Measurements from ENCODE around the gene ME2.

DNA sequence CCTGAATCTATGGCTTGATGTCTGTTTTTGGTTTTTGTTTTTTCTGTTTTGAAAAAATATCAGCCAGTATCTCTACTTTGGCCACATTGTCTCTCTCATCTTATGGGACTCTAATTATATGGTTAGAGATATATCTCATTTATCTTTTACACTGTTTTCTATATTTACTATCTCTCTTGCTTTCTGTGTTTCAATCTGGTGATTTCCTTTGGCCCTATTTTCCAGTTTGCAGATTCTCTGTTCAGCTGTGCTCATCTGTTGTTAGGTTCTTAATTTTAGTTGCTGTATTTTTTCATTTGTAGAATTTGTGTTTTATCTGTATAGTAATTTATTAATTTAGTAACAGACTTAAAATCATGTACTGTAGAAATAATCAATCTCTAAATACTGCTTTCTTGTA lies 47.6 kb downstream of the ME2 start:
- TF ChIP-seq, protein P1, sequence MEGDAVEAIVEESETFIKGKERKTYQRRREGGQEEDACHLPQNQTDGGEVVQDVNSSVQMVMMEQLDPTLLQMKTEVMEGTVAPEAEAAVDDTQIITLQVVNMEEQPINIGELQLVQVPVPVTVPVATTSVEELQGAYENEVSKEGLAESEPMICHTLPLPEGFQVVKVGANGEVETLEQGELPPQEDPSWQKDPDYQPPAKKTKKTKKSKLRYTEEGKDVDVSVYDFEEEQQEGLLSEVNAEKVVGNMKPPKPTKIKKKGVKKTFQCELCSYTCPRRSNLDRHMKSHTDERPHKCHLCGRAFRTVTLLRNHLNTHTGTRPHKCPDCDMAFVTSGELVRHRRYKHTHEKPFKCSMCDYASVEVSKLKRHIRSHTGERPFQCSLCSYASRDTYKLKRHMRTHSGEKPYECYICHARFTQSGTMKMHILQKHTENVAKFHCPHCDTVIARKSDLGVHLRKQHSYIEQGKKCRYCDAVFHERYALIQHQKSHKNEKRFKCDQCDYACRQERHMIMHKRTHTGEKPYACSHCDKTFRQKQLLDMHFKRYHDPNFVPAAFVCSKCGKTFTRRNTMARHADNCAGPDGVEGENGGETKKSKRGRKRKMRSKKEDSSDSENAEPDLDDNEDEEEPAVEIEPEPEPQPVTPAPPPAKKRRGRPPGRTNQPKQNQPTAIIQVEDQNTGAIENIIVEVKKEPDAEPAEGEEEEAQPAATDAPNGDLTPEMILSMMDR (IDR thresholded peaks at IDR 0.05 in 2 of 3, conservative IDR thresholded peaks at IDR 0.05 in 1 of 3; ENCODE audit: borderline replicate concordance in 1 of 3, insufficient read depth in 1 of 3, low read depth in 2 of 3, low read length in 2 of 3): no peak
- no peak for TF ChIP-seq EZH2phosphoT487 (IDR thresholded peaks at IDR 0.05; ENCODE audit: borderline replicate concordance)
- TF ChIP-seq, protein P2, sequence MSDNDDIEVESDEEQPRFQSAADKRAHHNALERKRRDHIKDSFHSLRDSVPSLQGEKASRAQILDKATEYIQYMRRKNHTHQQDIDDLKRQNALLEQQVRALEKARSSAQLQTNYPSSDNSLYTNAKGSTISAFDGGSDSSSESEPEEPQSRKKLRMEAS (IDR thresholded peaks at IDR 0.05): no peak
- TF ChIP-seq CEBPB (IDR thresholded peaks at IDR 0.05; ENCODE audit: low read depth): no peak
- TF ChIP-seq JUND (IDR thresholded peaks at IDR 0.05): no peak
- TF ChIP-seq EZH2 (IDR thresholded peaks at IDR 0.05): no peak
- TF ChIP-seq, protein P3, sequence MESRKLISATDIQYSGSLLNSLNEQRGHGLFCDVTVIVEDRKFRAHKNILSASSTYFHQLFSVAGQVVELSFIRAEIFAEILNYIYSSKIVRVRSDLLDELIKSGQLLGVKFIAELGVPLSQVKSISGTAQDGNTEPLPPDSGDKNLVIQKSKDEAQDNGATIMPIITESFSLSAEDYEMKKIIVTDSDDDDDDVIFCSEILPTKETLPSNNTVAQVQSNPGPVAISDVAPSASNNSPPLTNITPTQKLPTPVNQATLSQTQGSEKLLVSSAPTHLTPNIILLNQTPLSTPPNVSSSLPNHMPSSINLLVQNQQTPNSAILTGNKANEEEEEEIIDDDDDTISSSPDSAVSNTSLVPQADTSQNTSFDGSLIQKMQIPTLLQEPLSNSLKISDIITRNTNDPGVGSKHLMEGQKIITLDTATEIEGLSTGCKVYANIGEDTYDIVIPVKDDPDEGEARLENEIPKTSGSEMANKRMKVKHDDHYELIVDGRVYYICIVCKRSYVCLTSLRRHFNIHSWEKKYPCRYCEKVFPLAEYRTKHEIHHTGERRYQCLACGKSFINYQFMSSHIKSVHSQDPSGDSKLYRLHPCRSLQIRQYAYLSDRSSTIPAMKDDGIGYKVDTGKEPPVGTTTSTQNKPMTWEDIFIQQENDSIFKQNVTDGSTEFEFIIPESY (IDR thresholded peaks at IDR 0.05; ENCODE audit: extremely low read depth, insufficient replicate concordance, low read length): no peak
- no peak for TF ChIP-seq SP1 (IDR thresholded peaks at IDR 0.05; ENCODE audit: low read depth)
- no peak for TF ChIP-seq POLR2AphosphoS5 (IDR thresholded peaks at IDR 0.05; ENCODE audit: low read depth, low read length)
- no peak for TF ChIP-seq FOSL1 (IDR thresholded peaks at IDR 0.05; ENCODE audit: low read depth)
- TF ChIP-seq TCF7L2 (IDR thresholded peaks at IDR 0.05; ENCODE audit: borderline replicate concordance, extremely low read depth, insufficient read depth, insufficient read length): no peak
- no peak for TF ChIP-seq YY1 (IDR thresholded peaks at IDR 0.05; ENCODE audit: extremely low read depth, insufficient replicate concordance, low read depth, low read length)
- TF ChIP-seq RAD21 (IDR thresholded peaks at IDR 0.05; ENCODE audit: low read depth): no peak

All from HCT116 (cell line).